HG03045 (cell line): ENCODE results near the gene MRPS26.
"Not testable (repeated sequence)": the region's sequence is repeated elsewhere in the genome, so short reads cannot be mapped to it uniquely, and the experiment has no call there.

Experiments used
- ATAC-seq: cut with Tn5 transposase; IDR thresholded peaks from one replicate; pipeline ENCODE4 v1.9.1; 2021; ENCODE audit warnings: mild to moderate bottlenecking, moderate library complexity; ENCODE audit not compliant: unreplicated experiment

Gene MRPS26

DNA sequence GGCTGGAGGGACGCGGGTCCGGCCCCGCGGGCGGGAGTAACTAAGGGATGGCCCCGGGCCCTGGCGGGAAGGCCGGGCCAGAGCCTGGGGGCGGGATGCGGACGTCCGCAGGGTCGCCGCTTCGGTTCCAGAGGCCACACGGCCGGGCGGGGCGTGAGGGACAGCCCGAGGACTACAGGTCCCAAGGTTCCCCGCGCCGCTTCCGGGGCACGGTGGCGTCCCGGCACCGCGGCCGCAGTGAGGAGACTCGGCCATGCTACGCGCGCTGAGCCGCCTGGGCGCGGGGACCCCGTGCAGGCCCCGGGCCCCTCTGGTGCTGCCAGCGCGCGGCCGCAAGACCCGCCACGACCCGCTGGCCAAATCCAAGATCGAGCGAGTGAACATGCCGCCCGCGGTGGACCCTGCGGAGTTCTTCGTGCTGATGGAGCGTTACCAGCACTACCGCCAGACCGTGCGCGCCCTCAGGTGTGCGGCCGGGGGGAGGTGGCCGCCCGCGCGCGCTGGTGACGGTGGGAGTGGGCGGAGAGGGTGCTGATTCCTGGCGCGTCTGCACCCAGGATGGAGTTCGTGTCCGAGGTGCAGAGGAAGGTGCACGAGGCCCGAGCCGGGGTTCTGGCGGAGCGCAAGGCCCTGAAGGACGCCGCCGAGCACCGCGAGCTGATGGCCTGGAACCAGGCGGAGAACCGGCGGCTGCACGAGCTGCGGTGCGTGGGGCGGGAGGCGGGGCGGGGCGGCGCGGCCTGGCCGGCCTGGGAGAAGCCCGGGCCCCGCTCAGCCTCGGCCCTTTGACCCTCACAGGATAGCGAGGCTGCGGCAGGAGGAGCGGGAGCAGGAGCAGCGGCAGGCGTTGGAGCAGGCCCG, at the start of gene MRPS26:
MRPS26 (plus strand) TSS at position 237 of the 861 bp plus-strand sequence; CDS start at position 254, 17 bp downstream.
- peak; percentile 94 for ATAC-seq

DNA sequence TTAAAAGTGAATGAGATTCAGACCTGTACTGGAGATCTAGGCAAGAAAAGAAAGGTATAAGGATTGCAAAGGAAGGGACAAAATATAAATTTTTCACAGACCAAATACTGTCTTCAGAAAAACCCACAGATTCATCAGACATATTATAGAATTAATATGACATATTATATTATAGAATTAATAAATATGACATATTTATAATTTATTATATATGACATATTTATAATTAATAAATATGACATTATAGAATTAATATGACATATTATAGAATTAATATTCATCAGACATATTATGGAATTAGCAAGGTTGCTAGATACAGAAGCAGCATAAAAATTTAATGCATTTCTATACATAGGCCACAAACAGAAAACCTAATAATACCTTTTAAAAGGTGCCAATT, 47.1 kb upstream of the MRPS26 start:
- ATAC-seq, result no peak

DNA sequence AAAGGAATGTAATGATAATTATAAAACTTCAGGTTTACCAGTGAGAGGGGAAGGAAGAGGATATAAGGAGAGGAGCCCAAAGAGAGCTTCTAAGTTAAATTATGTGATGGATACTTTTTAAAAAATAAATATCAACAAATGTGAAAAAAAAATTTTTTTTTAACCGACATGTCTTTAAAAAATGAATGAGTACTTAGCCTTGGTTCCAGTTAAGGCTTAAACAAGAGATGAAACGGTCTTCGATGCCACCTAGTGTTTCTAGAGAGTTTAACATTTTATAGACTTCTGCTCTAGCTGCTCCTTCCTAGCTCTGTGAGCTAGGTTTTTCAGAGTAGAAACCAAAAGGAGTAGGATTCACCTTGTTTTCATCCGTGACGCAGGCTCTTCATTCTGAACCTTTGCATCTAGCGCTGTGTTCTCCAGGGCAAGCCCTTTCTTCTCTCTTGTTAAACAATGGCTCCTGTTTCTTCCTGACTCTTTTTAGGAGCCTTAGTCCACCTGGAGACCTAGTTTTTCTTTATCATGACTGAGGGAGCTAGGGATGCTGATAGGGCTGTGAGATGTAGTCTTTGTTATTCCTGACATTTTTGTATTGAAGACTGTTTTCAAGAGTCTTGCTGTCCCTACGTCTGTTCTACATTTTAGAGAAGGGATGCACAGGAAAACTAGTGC, 44.9 kb upstream of the MRPS26 start:
- no peak for ATAC-seq

DNA sequence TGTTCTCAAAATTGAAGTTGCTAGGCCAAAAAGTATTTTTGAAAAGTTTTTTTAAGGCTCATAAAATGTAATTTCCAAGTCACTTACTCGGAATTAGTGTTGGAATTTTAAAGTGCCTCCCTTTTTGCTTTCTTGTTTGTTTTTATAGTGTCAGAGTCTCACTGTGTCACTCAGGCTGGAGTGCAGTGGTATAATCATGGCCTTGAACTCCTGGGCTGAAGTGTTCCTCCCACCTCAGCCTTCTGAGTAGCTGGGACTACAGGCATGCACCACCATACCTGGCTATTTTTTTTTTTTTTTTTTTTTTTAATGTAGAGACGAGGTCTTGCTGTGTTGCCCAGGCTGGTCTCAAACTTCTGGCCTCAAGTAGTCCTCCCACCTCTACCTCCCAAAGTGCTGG, 42.4 kb upstream of the MRPS26 start:
- ATAC-seq, result no peak

DNA sequence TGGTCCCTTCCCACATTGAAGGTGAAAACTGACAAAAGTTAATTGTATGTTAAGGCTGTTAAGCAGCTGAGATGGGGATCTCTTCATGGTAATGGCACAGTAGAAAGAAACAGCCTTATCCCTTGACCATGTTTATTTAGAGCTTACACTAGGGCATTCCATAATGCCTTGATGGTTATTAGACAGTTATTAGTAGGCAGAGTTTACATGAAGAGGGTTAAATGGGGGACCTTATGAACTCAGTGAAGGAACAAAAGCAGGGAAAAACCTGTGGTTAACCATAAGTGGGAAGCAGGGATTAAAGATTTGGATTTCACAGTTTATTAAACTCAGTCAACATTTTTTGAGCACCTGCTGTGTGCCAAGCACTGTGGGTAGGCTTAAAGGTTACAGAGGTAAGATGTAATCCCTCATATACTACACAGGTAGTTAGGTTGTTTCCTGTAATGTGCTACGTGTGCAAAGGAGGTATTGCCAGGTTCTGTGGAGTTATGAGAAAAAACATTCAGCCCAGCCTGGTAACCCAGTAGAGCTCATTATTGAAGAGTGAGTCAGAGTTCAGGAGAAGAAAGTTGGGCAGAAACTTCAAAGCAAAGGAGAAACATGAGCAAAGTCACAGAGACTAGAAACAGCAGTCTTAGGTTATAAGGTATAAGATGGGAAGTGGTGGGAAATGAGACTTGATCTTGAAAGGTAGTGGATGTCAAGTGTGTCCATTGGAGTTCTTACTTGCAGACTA, 34.7 kb upstream of the MRPS26 start:
- no peak for ATAC-seq

DNA sequence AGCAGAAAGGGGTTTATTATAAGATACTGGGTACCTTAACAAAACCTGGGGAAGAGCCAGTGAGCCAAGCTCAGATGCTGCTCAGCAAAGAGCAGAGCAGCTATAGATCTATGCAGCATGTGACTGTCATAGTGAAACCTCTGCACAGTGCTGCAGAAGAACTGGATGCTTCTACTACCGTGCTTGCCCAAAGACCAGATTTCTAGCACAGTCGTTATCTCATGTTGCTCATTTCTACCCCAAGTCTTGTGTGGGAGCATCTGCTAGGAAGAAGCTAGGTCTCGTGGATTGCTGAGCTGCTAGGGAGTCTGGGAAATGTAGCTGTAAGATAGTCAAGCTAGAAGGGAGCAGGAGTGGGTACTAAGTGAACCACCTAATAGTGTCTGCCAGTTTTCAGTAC, 34.1 kb upstream of the MRPS26 start:
- no peak for ATAC-seq

DNA sequence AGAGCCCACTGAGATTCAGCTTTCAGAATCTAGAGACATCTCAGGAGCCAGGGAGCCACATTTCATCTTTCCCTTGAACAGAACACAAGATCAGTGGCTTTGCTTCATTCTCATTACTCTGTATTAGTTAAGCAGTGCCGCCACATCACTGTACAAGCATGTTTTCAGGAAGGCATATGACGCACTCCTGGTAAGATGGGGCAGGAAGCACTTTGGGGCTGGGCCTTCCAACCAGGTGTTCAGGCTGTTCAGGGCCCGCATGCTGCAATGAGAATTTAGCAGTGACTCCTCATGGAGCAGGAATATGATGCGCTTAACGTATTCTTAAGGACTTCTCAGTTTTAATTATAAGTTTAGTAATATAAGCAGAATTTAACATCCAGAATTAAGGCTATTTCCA, 32.1 kb upstream of the MRPS26 start:
- no peak for ATAC-seq

DNA sequence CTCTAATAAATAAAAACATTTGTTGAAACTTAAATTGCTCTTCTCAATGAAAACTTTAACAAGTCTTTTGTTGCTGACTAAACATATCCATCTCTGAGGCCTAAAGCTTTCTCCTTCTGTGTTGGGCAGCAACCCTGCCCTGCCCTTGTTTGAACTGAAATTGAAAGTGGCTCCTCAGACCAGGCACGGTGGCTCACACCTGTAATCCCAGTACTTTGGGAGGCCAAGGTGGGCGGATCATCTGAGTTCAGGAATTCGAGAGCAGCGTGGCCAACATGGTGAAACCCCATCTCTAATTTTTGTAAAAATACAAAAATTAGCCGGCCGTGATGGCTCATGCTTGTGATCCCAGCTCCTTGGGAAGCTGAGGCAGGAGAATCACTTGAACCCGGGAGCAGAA, 31.7 kb upstream of the MRPS26 start:
- ATAC-seq, result no peak

DNA sequence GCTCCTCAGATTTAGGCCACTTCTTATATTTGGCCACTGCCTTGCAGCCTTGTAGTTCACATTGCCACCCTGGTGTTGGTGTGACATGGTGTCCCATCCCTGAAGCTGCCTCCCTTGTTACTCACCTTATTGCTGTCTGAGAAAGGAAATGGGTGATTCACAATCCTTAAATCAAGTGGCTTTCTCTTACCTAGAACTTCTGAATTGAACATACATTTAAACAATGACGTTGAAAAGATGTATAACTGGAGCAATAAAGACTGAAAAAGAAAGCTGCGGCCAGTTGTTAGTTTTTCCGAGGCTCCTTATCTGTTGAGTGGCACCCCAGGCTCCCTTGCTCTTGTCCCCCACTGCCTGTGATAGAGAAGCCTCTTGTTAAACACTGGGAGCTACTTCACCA, 31.2 kb upstream of the MRPS26 start:
- ATAC-seq, result no peak

DNA sequence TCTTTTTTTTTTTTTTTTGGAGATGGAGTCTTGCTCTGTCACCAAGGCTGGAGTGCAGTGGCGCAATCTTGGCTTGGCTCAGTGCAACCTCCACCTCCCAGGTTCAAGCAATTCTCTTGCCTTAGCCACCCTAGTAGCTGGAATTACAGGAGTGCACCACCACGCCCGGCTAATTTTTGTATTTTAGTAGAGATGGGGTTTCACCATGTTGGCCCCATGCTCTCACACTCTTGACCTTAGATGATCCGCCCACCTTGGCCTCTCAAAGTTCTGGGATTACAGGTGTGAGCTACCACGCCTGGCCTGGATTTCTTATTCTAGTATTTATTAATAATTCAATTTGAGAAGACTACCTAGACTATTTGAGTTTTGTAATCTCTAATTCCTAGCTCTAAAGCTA, 30.6 kb upstream of the MRPS26 start:
- not testable (repeated sequence) for ATAC-seq

DNA sequence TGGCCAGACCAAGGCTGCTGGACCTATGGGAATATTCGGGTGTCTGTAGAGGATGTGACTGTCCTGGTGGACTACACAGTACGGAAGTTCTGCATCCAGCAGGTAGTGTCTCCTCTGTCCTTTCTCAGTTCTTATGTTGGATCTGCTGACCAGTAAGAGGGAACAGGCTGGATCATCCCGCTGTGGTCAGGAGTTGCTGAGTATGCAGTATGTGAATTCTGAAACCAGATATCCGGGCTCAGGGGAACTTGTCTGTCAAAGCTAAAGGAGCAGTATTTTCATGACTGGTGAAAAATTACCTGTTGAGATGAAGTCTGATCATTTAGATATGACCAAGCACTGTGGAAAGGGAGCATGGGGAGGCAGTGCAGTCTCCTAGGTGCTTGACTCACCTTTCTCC, 24.5 kb upstream of the MRPS26 start:
- ATAC-seq, result no peak

DNA sequence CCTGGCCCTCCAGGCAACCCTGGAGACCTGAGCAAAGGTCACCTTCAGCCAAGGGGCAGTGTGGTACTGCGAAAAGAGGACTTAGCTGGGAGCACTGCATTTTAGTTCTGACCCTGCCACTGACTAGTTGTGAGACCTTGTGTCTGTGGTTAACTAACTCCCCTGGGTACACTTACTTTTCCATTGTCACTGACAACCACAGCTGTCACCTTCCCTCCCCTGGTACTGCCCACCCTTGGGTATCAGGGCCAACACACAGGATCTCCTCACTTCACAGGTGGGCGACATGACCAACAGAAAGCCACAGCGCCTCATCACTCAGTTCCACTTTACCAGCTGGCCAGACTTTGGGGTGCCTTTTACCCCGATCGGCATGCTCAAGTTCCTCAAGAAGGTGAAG, 24.1 kb upstream of the MRPS26 start:
- ATAC-seq, result no peak

DNA sequence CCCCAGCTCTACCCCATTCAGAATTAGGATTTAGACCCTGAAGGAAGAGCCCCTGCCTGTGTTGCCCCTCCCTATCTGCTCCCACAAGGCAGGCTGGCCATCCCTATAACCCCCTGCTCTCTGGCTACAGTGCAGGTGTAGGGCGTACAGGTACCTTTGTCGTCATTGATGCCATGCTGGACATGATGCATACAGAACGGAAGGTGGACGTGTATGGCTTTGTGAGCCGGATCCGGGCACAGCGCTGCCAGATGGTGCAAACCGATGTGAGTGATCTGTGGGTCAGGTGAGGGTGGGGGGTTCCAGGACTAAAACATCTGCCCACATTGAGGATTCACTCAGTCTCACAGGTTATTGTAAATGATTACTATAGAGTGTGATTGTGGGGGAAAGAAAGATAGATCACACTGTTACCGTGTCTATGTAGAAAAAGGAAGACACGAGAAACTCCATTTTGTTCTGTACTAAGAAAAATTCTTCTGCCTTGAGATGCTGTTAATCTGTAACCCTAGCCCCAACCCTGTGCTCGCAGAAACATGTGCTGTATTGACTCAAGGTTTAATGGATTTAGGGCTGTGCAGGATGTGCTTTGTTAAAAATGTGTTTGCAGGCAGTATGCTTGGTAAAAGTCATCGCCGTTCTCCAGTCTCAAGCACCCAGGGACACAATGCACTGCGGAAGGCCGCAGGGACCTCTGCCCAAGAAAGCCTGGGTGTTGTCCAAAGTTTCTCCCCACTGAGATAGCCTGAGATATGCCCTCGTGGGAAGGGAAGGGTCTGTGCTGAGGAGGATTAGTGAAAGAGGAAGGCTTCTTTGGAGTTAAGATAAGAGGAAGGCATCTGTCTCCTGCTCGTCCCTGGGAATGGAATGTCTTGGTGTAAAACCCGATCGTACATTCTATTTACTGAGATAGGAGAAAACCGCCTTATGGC, 23.0 kb upstream of the MRPS26 start:
- ATAC-seq, result not testable (repeated sequence)

DNA sequence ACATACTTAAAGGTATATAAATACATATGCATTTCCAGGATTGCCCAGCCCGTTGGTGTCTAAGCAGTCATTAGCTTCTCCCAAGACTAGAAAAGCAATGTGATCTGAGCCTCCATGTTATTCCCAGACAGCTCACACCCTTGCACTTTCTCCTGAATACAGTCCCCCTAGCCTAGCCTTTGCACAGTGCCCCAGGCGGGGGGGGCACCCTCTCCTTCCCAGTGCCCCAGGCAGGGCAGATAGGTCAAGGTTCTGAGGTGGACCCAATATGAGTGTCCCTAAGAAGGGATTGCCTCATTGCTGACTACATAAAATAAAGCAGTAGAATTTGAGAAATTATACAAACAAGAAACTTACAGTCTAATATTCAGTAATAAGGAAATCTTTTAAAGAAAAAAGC, 17.9 kb upstream of the MRPS26 start:
- ATAC-seq, result no peak

DNA sequence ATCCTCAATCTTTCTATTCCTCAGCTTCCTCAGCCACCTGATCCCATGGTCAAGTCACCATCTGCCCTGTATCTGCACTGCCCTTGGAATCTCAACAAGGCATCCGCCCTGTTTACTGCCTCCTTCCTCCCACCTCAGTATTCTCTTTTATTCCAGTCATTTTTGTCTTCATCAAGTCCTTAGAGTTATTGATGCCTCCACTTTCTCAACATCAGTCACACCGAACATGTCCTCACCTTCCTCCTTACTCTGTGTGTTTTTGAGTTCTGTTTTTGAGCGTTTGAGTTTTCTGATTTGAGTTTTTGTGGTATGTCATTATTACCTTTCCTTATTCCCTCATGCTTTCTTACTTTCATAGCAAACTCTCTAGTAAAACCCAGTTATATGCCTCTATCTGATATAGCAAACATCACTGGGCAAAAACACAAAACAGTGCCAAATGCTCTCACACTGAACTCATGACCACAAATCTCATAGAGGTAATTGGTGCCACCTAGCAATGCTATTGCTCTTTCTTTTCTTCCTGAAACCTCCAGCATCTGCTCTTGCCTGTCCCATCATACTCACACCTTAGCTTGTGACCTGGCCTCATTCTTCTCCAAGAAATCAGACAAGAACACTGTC, 14.2 kb upstream of the MRPS26 start:
- no peak for ATAC-seq

DNA sequence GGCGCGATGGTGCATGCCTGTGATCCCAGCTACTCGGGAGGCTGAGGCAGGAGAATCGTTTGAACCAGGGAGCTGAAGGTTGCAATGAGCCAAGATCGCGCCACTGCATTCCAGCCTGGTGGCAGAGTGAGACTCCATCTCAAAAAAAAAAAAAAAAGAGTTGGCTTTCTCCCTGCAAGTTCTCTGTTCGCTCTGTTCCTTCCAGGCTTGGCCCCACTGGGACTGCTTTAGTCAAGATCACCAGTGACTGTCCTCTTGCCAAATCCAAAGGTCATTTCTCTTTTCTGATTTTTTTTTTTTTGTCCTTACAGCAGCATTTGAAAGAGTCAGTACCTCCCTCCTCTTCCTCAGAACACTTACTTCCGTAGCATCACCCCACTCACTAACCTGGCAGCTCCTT, 13.2 kb upstream of the MRPS26 start:
- ATAC-seq, result no peak

DNA sequence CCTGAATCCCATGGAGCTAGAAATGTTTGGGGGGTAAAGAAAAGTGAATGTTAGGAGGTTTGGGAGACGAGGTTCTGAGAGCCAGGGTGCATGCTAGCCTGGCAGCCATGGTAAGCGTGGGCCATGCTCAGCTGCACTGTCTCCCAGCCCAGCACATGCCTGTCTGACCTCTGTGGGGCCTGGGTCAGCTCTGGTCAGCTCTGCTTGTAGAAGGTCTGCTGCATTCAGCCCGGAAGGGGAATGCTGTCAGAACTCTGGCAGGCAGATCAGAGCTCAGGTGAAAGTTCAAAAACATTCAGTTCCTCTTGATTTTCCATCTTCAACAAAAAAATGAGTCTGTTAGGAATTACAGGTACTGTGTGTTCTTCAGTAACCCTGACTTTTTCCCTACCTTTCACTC, 8.2 kb upstream of the MRPS26 start:
- no peak for ATAC-seq

DNA sequence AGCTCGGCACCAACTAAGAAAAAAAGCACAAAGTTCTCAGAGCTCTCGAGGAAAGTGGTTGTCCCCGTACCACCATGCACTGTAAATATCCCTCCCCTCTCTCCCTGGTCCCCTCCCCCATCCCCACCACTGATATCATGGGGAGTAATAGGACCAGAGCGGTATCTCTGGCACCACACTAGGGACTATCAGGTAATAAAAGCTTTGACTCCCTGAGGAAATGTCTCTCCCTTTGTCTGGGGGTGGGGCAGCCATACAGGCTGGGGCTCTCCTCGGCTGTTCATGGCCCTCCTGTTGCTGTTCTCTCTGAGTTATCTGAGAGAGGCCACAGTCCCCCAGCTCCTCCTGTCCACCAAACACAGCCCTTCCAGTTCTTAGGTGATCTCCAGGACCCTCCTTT, 7.4 kb upstream of the MRPS26 start:
- no peak for ATAC-seq

DNA sequence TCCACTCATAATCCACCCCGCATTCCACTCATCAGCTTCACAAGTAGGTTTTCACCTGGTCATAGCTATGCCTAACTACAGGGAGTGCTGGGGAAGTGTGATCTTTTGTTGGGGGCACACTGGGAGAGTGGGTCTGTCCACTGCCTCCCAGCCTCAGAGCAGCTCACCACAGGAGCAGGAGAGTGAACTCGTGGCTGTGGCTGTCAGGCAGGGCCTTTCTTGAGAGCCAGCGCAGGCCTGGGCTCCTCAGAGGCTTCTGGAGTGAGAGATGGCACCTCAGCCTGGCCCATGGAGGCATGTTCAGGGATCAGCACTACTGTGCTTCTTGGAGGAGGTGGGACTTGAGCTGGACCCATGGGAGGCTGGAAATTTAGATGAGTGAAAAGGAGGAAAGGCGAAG, 6.4 kb upstream of the MRPS26 start:
- ATAC-seq, result no peak

DNA sequence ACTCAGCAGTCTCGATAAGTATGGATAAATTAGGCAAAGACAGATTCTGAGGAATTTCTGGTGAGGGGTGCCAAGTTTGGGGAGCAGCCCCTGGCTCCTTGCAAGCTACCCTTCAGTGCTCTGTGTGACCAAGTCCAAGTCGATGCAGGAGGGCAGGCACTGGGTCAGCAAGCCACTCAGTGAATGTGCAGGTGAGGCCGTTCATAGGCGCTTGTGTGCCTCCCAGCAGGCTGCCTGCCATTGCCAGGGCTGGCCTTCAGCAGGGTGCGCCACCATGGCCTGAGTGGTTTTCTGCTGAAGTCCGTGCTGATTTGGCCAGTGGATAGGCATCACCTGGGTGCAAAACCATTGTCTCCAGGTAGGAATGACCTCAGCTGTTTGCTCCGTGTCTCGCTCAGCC, 5.8 kb upstream of the MRPS26 start:
- no peak for ATAC-seq
